KOPT-K1 (cell line): Measurements from ENCODE around the gene DLGAP1.
A peak's percentile ranks its signal among the peaks of the same experiment; 100 is the strongest.

Source experiments
- H3K27ac ChIP-seq: fragments of 200-600 bp; sonication (generic); 2 replicates; pipeline ENCODE4 v1.5.1; 2016; ENCODE audit warnings: antibody characterized with exemption, mild to moderate bottlenecking, low read depth, low read length; ENCODE audit not compliant: poor library complexity, severe bottlenecking
- H3K36me3 ChIP-seq: fragments of 200-600 bp; sonication (generic); 2 replicates; pipeline ENCODE4 v1.5.1; 2017; ENCODE audit warnings: antibody characterized with exemption, mild to moderate bottlenecking, low read length, moderate library complexity; ENCODE audit not compliant: insufficient read depth
- H3K9me3 ChIP-seq: fragments of 200-600 bp; sonication (generic); 2 replicates; pipeline ENCODE4 v1.5.1; 2017; ENCODE audit warnings: antibody characterized with exemption, low read length, mild to moderate bottlenecking; ENCODE audit not compliant: insufficient read depth, poor library complexity, severe bottlenecking

Gene DLGAP1

DNA sequence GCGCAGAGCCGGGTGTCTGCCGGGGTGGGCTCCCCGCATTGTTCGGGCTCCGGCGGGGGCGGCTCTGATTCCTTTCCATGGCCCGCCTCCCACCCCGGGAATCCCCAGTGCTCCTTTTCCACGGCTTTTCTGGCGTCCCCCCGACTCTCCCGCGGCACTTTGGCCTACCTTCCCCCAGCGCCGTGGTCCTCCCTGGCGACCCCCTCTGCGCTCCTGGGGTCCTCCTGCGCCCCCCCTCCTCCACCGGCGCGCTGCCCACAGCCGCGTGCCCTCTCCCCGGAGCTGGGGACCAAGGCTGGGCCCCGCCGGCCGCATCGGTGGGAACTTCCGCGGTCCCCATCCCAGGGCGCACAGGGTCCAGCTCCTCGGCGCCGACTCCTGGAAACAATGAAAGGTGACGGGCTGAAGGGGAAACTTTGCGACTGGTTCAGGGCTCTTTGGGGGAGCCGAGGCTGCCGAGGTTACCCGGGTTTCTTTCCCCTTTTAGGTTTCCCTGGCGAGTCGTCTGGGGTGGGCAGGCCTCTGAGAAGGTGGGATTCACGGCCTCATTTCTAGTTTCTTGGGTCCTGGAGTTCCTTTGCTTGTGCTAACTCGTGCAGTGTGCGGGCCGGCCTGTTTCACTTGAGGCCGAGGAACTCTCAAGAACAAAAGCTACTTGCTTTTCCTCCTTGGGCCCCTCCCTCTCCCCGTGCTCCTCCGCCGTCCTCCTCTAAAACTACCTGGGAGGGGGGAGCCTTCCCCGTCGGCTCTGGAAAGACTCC, 1002.9 kb downstream of the DLGAP1 start:
- H3K9me3 ChIP-seq: no peaks in the 10 kb centered on the region
- peak overlapping the region; percentile 78 for H3K27ac ChIP-seq
- peaks cover 14% of the 10 kb centered on the region for H3K36me3 ChIP-seq

GRCh38 chr18:3451183-3451988, 1003.7 kb downstream of the DLGAP1 start:
- Histone ChIP-seq H3K9me3 (no peaks in the 10 kb centered on the region), H3K27ac (peak overlapping the region; percentile 78), H3K36me3 (peaks cover 6% of the 10 kb centered on the region)

- 0 out of 2 replicates have a peak, but pooled peaks cover under 1% of the 10 kb centered on the region for H3K36me3 ChIP-seq
- H3K27ac ChIP-seq: peak overlapping the region; percentile 78
- no peaks in the 10 kb centered on the region for H3K9me3 ChIP-seq
Measured at GRCh38 chr18:3450799-3451182, 1004.3 kb downstream of the DLGAP1 start.

GRCh38 chr18:3450012-3450798, 1004.9 kb downstream of the DLGAP1 start, which contains the start of gene TGIF1:
TGIF1 (plus strand) TSS chr18:3450172; CDS start chr18:3450490, 318 bp downstream.
- peak within 1 kb of the TSS; percentile 78 for H3K27ac ChIP-seq
- H3K9me3 ChIP-seq: no peaks in the 10 kb centered on the region
- no peaks in the 10 kb centered on the region for H3K36me3 ChIP-seq

DNA sequence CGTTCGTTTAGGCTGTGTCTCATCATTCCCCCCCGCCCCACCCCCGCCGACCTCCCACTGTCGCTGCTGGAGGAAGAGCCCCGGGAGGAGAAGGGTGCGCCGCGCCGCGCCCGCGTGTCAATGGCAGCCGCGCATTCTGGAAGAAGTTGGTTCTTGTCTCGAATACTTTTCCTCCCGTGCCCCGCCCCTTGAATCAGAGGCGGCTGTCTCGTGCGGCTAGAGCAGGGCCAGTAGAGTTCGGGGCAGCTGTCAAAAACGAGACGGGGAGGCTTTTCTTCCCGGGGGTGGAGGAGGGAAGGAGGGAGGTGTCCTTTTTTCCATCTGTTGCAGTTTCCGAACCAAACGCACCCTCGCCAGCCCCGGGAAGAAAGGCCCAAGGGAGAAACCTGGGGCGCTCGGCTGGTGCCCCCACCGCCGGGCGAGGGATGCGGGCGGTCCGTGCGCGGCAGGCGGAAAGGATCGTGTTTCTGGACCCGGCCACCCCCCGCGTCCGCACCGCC, 1005.5 kb downstream of the DLGAP1 start:
- Histone ChIP-seq H3K9me3 (no peaks in the 10 kb centered on the region), H3K27ac (peak overlapping the region; percentile 78), H3K36me3 (no peaks in the 10 kb centered on the region)

GRCh38 chr18:3448838-3449511, 1006.1 kb downstream of the DLGAP1 start:
- Histone ChIP-seq H3K27ac (peak overlapping the region; percentile 78), H3K9me3 (no peaks in the 10 kb centered on the region), H3K36me3 (no peaks in the 10 kb centered on the region)

- no peaks in the 10 kb centered on the region for H3K9me3 ChIP-seq
- no peaks in the 10 kb centered on the region for H3K36me3 ChIP-seq
- peak overlapping the region; percentile 78 for H3K27ac ChIP-seq
Measured at GRCh38 chr18:3447895-3448837, 1006.9 kb downstream of the DLGAP1 start.

DNA sequence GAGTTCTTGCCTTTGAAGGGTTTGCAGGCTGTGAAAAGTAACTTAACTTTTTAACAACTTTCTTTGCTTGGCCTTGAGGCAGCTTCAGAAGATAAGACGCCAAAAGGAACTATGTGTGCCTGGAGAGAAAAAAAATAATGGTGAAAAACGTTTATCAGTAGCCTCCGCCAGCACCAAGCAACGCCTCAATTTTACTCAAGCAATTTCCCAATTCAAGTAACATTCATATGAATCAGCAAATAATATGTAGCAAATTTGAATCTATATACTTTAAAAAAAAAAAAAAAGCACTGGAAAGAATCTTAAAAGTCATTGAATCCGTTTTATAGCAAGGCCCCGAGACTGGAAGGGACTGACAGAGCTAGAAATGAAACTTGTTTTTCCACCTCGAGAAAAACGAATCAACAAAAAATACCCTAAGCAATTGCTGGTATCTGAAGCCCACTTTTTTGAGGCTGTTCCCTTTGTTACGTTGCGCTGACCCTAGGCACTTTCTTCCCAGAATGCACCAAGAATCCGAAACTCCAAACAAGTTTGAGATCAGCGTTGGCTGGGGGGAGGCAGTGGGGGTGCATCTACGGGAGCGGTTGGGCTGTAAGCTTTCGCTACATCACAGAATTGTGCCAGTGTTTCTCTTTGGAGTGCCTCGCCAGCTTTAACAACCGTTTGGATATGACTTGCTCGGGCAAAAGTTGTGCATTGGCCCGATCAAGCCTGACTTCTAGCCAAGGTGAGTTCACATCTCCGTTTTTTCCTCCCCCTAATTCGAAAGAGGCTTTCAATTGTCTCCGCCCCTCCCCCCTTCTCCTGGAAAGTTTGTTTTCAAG, 1007.8 kb downstream of the DLGAP1 start:
- peak overlapping the region; percentile 78 for H3K27ac ChIP-seq
- no peaks in the 10 kb centered on the region for H3K36me3 ChIP-seq
- H3K9me3 ChIP-seq: no peaks in the 10 kb centered on the region
